Activated naive CD4-positive, alpha-beta T cell treated with Interleukin-2 at 50 U/mL for 16 hours (primary cell): ENCODE measurements around the gene GDF9.
A peak's percentile ranks its signal among the peaks of the same experiment; 100 is the strongest.

ENCODE experiments used
- DNase-seq: peaks from one replicate; pipeline ENCODE4 v3.0.0-alpha.2; 2020

The GDF9 gene

DNA sequence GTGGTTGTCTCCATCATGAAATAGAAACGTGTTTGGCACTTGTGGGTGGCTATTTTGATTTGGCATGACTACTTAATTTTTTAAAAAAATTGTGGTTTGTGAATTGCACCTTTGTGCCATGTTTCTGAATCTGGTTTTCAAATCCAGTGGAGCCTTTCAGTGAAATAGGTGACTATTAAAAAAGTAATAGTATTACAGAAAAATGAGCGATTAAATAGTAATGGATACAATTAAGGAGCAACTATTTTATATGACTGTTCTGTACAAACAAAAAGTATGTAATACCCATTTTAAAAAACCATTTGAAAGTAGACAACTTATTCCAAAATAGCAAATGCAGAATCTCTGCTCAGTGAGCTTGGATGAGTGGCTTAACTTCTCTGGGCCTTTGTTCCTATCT, 50.2 kb downstream of the GDF9 start:
- no peak for DNase-seq

DNA sequence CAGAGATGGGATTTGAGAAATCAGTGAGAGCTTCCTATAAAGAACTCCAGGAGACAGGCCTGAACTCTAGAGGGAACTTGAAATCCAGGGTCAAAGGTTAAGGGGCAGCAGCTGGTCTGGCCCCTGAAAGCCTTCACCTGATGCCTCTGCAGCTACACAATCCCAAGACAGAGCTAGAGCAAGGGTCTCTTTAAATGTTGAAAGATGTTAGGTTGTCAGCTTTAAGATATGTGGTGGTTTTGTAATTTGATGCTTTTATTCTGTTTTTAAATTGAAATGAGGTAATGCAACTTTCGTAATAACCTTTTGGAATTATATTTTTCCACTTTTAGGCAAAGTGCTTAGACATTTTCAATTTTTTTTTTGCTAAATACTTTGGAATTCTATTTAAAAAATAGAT, 50.8 kb downstream of the GDF9 start:
- no peak for DNase-seq

DNA sequence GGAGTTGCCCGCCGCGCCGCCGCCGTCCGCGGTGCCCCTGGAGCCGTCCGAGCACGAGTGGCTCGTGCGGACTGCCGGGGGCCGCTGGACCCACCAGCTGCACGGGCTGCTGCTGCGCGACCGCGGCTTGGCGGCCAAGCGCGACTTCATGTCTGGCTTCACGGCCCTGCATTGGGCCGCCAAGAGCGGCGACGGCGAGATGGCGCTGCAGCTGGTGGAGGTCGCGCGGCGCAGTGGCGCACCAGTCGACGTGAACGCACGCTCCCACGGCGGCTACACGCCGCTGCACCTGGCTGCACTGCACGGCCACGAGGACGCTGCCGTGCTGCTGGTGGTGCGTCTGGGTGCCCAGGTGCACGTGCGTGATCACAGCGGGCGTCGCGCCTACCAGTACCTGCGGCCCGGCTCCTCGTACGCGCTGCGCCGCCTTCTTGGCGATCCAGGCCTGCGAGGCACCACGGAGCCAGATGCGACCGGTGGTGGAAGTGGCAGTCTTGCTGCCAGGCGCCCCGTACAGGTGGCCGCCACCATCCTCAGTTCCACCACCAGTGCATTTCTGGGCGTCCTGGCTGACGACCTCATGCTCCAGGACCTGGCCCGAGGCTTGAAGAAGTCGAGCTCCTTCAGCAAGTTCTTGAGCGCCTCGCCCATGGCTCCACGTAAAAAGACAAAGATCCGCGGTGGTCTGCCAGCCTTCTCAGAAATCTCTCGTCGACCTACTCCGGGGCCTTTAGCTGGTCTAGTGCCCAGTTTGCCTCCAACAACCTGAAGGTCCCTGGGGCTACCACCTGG, 51.6 kb downstream of the GDF9 start:
- DNase-seq, result no peak

DNA sequence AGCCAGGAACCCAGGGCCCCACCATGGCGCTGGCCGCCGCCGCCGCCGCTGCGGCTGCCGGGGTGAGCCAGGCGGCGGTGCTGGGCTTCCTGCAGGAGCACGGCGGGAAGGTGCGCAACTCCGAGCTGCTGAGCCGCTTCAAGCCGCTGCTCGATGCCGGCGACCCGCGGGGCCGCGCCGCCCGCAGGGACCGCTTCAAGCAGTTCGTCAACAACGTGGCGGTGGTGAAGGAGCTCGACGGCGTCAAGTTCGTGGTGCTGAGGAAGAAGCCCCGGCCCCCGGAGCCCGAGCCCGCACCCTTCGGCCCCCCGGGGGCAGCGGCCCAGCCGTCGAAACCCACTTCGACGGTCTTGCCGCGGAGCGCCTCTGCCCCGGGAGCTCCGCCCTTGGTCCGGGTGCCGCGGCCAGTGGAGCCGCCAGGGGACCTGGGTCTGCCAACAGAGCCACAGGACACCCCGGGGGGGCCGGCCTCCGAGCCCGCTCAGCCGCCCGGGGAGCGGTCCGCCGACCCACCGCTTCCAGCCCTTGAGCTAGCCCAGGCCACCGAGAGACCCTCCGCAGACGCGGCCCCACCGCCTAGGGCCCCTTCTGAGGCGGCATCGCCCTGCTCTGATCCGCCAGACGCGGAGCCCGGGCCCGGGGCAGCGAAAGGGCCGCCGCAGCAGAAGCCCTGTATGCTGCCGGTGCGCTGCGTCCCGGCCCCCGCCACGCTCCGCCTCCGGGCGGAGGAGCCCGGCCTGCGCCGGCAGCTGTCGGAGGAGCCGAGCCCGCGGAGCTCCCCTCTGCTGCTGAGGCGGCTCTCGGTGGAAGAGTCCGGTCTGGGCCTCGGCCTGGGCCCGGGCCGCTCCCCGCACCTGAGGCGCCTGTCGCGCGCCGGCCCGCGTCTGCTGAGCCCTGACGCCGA, 52.4 kb downstream of the GDF9 start:
- peak; percentile 29 for DNase-seq

DNA sequence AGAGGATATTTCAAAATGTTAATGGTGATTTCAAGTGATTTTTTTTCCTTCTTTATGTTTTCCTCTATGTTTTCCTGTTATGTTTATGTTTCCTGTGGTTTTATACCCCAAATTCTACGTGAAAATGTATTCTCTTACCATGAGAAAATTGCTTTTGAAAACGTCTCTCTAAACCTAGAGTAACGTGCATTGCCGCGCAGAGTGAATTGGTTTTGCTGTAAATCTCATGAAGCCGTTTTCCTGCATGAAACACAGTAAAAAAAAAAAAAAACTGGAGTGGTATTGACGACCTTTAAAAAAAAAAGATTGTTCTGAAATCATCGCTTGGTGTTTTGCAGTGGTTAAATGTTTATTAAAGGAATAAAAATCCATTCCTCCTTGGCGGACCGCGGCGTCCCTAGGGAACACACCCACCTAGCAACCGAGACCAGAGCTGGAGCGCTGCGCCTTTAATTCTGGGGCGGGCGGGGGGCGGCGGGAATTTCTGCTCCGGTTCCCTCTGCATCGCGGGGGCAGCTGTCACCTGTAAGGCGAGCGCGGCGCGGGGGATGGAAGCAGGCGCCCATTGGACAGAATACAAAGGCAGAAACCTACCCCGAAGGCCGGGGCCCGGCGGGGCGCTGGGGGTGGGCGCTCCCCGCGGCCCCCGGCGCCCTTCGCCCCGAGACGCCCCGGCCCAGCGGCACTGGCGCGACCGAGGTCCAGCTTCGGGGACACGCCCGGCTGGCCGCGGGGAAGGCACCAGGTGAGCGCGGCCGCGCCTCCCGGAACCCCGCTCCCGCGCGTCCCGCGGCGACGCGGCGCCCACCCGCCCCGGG, 53.3 kb downstream of the GDF9 start, which contains the start of gene SOWAHA:
SOWAHA (plus strand) TSS at position 522 of the 818 bp plus-strand sequence. CDS start 320 bp downstream, outside the sequence.
- DNase-seq, result no peak

DNA sequence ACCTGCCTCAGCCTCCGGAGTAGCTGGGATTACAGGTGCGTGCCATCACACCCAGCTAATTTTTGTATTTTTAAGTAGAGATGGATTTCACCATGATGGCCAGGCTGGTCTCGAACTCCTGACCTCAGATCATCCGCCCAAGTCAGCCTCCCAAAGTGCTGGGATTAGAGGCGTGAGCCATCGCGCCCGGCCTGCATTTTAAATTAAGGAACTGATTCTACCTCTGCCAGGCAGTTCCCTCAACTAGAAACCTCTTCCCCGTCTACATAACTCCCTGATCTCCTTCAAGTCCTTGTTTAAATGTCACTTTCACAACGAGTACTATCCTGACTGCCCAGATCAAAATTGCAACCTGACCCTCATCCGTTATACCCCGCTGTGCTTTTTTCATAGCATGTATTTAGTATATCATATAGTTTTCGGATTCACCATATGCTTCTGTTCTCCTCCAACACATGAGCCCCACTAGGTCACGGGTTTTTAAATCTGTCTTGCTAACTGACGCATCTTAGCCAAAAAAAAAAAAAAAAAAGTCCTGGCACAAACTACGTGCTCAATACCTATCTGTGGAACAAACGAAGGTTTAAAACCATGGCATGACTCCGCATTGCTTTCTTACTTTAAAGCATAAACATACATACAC, 54.0 kb downstream of the GDF9 start:
- DNase-seq, result no peak
